HCT116 (cell line): ENCODE data around the gene PRMT9. TPM values are rescaled to one million over a fixed set of nuclear protein-coding genes. Genes with fewer than 3 reads are reported as not detected.

Experiments used
- ATAC-seq: fragments of 200-7000 bp; cut with Tn5 transposase; 2 replicates; pipeline ENCODE4 v1.9.1; 2020; ENCODE audit warnings: mild to moderate bottlenecking, moderate library complexity
- BruUV-seq: library from RNA; stranded (reverse); fragments of 400-500 nt; replicated peaks from 2 replicates; lab custom pipeline; 2021; lab: Mats Ljungman, UMichigan
- CTCF ChIA-PET: fragments of 300-600 bp; sonication (Branson Sonifier 250); formaldehyde crosslinking; loops from one replicate; lab custom pipeline; 2021; ENCODE audit warnings: antibody characterized with exemption; lab: Charles Lee
- POLR2A ChIA-PET: fragments of 300-600, 350-600 bp; sonication (Branson Sonifier 250); formaldehyde crosslinking; loops from one replicate; lab custom pipeline; 2021; ENCODE audit warnings: antibody characterized with exemption; lab: Charles Lee
- RAD21 ChIA-PET, 2 experiments: fragments of 300-600 bp; sonication (Branson Sonifier 250); formaldehyde crosslinking; loops; one replicate each; lab custom pipeline; 2023; ENCODE audit warnings: low total read pairs in 2 of 2; ENCODE audit not compliant: uncharacterized antibody in 2 of 2, unreplicated experiment in 2 of 2, low non-redundant PET in 1 of 2; lab: Charles Lee
- DNase-seq: peaks from one replicate; pipeline ENCODE4 v3.0.0-alpha.2; 2010; ENCODE audit warnings: low read depth, low spot score
- H2AFZ ChIP-seq: fragments of 200-600 bp; shearing (Covaris generic), sonication (generic); 2 replicates; pipeline ENCODE4 v1.6.1; 2017; ENCODE audit warnings: low read depth, mixed run types, mixed read lengths, antibody characterized with exemption, low read length; ENCODE audit not compliant: poor library complexity, severe bottlenecking
- H3K27ac ChIP-seq: 2 replicates; pipeline ENCODE4 v1.5.1; 2012; ENCODE audit warnings: low read depth, low read length
- H3K27me3 ChIP-seq: fragments of 200-600 bp; sonication (generic); 2 replicates; pipeline ENCODE4 v1.6.1; 2016; ENCODE audit warnings: mixed run types, low read length, mixed read lengths; ENCODE audit not compliant: insufficient read depth
- H3K36me3 ChIP-seq, 2 experiments: fragments of 200-500 bp in 1 of 2; fragments of 200-600 bp in 1 of 2; sonication (Bioruptor generic) in 1 of 2; sonication (generic) in 1 of 2; 2 replicates each; pipeline versions ENCODE4 v1.5.1 to v1.6.1; 2014 to 2016; ENCODE audit warnings: low read length in 2 of 2, inconsistent platforms in 1 of 2, mixed read lengths in 1 of 2, mixed run types in 1 of 2; ENCODE audit not compliant: insufficient read depth in 2 of 2, control insufficient read depth in 1 of 2
- H3K4me1 ChIP-seq, 2 experiments: fragments of 200-600 bp in 1 of 2; sonication (generic) in 1 of 2; 2 replicates each; pipeline versions ENCODE4 v1.5.1 to v1.6.1; 2012 to 2017; ENCODE audit warnings: low read length in 2 of 2, inconsistent platforms in 1 of 2, mild to moderate bottlenecking in 1 of 2, mixed read lengths in 1 of 2, mixed run types in 1 of 2, moderate library complexity in 1 of 2; ENCODE audit not compliant: insufficient read depth in 2 of 2, control insufficient read depth in 1 of 2
- H3K4me2 ChIP-seq: fragments of 200-600 bp; sonication (generic); 2 replicates; pipeline ENCODE4 v1.6.1; 2017; ENCODE audit warnings: mixed run types, low read length, mixed read lengths
- H3K4me3 ChIP-seq, 2 experiments: fragments of 200-600 bp in 1 of 2; sonication (generic) in 1 of 2; replicated peaks in 1 of 2; 2 replicates each; pipeline ENCODE4 v1.5.1; 2011 to 2016; ENCODE audit warnings: low read length in 2 of 2, control low read depth in 1 of 2, low read depth in 1 of 2, mild to moderate bottlenecking in 1 of 2, mixed read lengths in 1 of 2, mixed run types in 1 of 2
- H3K79me2 ChIP-seq: fragments of 200-600 bp; sonication (generic); 2 replicates; pipeline ENCODE4 v1.6.1; 2017; ENCODE audit warnings: mild to moderate bottlenecking, mixed run types, low read length, moderate library complexity, mixed read lengths; ENCODE audit not compliant: insufficient read depth
- H3K9ac ChIP-seq: fragments of 200-600 bp; sonication (generic); 2 replicates; pipeline ENCODE4 v1.6.1; 2016; ENCODE audit warnings: low read length, mixed read lengths
- H3K9me2 ChIP-seq: fragments of 200-600 bp; sonication (generic), shearing (Covaris generic); 2 replicates; pipeline ENCODE4 v1.6.1; 2017; ENCODE audit warnings: mixed run types, mild to moderate bottlenecking, moderate library complexity; ENCODE audit not compliant: insufficient read depth
- H3K9me3 ChIP-seq, 2 experiments: fragments of 200-500 bp in 1 of 2; fragments of 200-600 bp in 1 of 2; sonication (Bioruptor generic) in 1 of 2; sonication (generic) in 1 of 2; 2 replicates each; pipeline ENCODE4 v1.6.1; 2014 to 2017; ENCODE audit warnings: low read length in 2 of 2, mixed read lengths in 2 of 2, inconsistent platforms in 1 of 2, low read depth in 1 of 2, mild to moderate bottlenecking in 1 of 2, mixed run types in 1 of 2, moderate library complexity in 1 of 2; ENCODE audit not compliant: control insufficient read depth in 1 of 2, insufficient read depth in 1 of 2
- H4K20me1 ChIP-seq: fragments of 200-600 bp; sonication (generic), shearing (Covaris generic); 2 replicates; pipeline ENCODE4 v1.6.1; 2017; ENCODE audit warnings: mixed run types, mild to moderate bottlenecking, moderate library complexity; ENCODE audit not compliant: insufficient read depth
- CEBPB ChIP-seq: IDR thresholded peaks from 2 replicates; pipeline ENCODE4 v1.6.1; 2012; ENCODE audit warnings: low read depth
- ELF1 ChIP-seq: IDR thresholded peaks from 2 replicates; pipeline ENCODE4 v1.6.1; 2012; ENCODE audit warnings: low read depth, borderline replicate concordance
- EZH2 ChIP-seq: fragments of 200-600 bp; sonication (generic); IDR thresholded peaks from 2 replicates; pipeline ENCODE4 v1.6.1; 2017; ENCODE audit warnings: antibody characterized with exemption, mixed run types
- SIN3A ChIP-seq: IDR thresholded peaks from 2 replicates; pipeline ENCODE4 v1.6.1; 2012; ENCODE audit warnings: low read depth
- intact Hi-C: fragments of 100-400 bp; cut with micrococcal nuclease; formaldehyde crosslinking; loops from 2 replicates; pipeline ENCODE4 v1.10.0; 2022
- total RNA-seq: library from RNA; stranded (reverse); gene quantifications from one replicate; pipeline ENCODE4 v1.2.1, GENCODE V29; 2021; ENCODE audit not compliant: unreplicated experiment
- TF ChIP-seq, protein P1 (sequence below): IDR thresholded peaks from 2 replicates; pipeline ENCODE4 v1.6.1; 2012; ENCODE audit warnings: low read depth

Gene PRMT9
- total RNA-seq, 1 experiment from 2014 or later, result 5.8 TPM

DNA sequence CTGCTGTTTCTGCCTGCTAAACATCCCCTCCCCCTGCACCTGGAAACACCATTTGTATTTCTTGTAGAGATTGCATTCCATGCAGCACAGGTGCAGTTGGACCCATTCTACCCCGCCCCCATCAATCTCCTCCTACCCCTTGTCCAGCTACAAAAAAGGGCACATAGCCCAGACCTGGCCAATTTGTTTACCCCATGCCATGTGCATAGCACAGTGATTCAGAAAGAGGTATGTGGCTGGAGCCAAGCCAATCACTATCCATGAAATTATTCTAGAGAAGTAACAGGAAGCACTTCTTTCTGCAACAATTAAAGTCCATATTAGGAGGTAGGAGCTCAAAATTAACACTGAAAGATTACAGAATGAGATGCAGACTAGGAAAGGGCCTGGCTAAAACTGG is 87.0 kb downstream of the PRMT9 start:
- ChIA-PET RAD21 (interaction anchor here in 1 of 2 experiments (2.6 kb wide), 1 partner anchor 270 kb away, joined by 12 read pairs; no protein-coding TSS in a partner anchor), CTCF (interaction anchor here (0.6 to 5.6 kb wide), 3 partner anchors 269 to 464 kb away, joined by 3 to 61 read pairs (median 3); no protein-coding TSS in a partner anchor), POLR2A (no interaction called here)
- Histone ChIP-seq H3K9ac (no peak overlapping the region), H2AFZ (no peak overlapping the region), H3K36me3 (no peaks in the 10 kb centered on the region), H3K27ac (no peak overlapping the region), H3K27me3 (no peaks in the 10 kb centered on the region), H3K4me1 (peaks cover 0 to 14% of the 10 kb centered on the region in 2 experiments; a peak in 2 of 4 replicates), H3K79me2 (no peaks in the 10 kb centered on the region), H3K4me2 (no peak overlapping the region), H3K9me2 (no peaks in the 10 kb centered on the region; the same call in 1 of the 2 replicates), H3K9me3 (no peaks in the 10 kb centered on the region), H4K20me1 (no peaks in the 10 kb centered on the region), H3K4me3 (no peak overlapping the region)
- TF ChIP-seq SIN3A (no peak), EZH2 (no peak), ELF1 (no peak), CEBPB (no peak)
- TF ChIP-seq, protein P1, sequence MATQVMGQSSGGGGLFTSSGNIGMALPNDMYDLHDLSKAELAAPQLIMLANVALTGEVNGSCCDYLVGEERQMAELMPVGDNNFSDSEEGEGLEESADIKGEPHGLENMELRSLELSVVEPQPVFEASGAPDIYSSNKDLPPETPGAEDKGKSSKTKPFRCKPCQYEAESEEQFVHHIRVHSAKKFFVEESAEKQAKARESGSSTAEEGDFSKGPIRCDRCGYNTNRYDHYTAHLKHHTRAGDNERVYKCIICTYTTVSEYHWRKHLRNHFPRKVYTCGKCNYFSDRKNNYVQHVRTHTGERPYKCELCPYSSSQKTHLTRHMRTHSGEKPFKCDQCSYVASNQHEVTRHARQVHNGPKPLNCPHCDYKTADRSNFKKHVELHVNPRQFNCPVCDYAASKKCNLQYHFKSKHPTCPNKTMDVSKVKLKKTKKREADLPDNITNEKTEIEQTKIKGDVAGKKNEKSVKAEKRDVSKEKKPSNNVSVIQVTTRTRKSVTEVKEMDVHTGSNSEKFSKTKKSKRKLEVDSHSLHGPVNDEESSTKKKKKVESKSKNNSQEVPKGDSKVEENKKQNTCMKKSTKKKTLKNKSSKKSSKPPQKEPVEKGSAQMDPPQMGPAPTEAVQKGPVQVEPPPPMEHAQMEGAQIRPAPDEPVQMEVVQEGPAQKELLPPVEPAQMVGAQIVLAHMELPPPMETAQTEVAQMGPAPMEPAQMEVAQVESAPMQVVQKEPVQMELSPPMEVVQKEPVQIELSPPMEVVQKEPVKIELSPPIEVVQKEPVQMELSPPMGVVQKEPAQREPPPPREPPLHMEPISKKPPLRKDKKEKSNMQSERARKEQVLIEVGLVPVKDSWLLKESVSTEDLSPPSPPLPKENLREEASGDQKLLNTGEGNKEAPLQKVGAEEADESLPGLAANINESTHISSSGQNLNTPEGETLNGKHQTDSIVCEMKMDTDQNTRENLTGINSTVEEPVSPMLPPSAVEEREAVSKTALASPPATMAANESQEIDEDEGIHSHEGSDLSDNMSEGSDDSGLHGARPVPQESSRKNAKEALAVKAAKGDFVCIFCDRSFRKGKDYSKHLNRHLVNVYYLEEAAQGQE, result no peak
- intact Hi-C loops, result loop anchor here (1.0 to 10.0 kb wide), 2 partner anchors 269 to 1252 kb away; no protein-coding TSS in a partner anchor
- ATAC-seq (peak; percentile 50), DNase-seq (no peak)
- no TSS peak for BruUV-seq
